Mammary epithelial cell (primary cell): ENCODE measurements around the gene LYRM4.

Experiments used
- EZH2 ChIP-seq: IDR thresholded peaks from 2 replicates; pipeline ENCODE4 v1.6.1; 2012; ENCODE audit warnings: low read length, inconsistent platforms, borderline replicate concordance
- TF ChIP-seq, protein P1 (sequence below), 2 donors: IDR thresholded peaks in 1 of 2; conservative IDR thresholded peaks in 1 of 2; 2 replicates each; pipeline ENCODE4 v1.5.1; 2011 to 2012; ENCODE audit warnings: inconsistent platforms in 2 of 2, low read length in 2 of 2, mild to moderate bottlenecking in 2 of 2, control low read depth in 1 of 2, low read depth in 1 of 2; ENCODE audit not compliant: insufficient read depth in 1 of 2; ENCODE audit errors: extremely low read depth in 1 of 2

DNA sequence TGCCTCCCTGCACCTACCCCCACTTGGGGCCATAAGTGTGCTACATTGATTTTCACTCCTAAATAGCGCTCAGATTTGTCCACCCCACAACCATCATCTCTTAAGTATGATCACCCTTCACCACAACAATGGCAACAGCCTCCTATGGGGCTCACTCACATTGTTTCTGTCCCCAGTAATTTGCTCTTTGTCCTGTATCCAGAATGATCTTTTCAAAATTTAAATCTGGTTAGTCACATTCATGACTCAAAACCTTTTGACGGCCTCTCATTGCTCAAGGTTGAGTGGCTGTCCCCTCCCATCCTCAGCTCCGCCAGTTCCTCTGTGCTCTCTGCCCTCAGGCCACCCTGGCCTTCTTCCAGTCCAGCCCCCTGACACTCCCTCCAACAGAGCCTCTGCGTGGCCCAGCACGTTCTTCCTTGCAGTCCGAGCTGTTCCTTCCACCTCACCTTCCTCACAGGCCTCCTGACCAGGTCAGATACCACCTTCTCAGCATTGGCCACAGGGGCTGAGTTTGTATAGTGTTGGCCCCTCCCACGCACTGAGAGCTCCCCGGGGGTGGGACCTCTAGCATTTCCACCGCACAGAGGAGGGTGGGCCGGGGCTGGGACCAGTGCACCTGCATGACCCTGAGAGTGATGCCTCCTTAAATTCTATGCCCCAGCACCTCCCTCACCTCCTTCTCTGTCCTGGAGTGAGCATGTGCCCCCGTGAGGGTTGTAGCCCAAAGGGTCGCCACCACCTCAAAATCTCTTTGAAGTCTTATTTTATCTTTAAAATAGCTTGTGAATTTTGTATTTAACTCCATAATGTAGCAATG lies 178.1 kb downstream of the LYRM4 start:
- TF ChIP-seq, protein P1, sequence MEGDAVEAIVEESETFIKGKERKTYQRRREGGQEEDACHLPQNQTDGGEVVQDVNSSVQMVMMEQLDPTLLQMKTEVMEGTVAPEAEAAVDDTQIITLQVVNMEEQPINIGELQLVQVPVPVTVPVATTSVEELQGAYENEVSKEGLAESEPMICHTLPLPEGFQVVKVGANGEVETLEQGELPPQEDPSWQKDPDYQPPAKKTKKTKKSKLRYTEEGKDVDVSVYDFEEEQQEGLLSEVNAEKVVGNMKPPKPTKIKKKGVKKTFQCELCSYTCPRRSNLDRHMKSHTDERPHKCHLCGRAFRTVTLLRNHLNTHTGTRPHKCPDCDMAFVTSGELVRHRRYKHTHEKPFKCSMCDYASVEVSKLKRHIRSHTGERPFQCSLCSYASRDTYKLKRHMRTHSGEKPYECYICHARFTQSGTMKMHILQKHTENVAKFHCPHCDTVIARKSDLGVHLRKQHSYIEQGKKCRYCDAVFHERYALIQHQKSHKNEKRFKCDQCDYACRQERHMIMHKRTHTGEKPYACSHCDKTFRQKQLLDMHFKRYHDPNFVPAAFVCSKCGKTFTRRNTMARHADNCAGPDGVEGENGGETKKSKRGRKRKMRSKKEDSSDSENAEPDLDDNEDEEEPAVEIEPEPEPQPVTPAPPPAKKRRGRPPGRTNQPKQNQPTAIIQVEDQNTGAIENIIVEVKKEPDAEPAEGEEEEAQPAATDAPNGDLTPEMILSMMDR (conservative IDR thresholded peaks at IDR 0.05 in 1 of 2, IDR thresholded peaks at IDR 0.05 in 1 of 2; ENCODE audit: extremely low read depth in 1 of 2, insufficient read depth in 1 of 2, low read depth in 1 of 2, low read length in 2 of 2): no peak
- TF ChIP-seq EZH2: no peak
